ENCODE results near the gene AOX1. TPM values are rescaled to one million over a fixed set of nuclear protein-coding genes. Genes with fewer than 3 reads are reported as not detected.

AOX1 gene
- total RNA-seq, 4 donors from 2014 or later: 13.8 to 52.6 (median 33.8) TPM

DNA sequence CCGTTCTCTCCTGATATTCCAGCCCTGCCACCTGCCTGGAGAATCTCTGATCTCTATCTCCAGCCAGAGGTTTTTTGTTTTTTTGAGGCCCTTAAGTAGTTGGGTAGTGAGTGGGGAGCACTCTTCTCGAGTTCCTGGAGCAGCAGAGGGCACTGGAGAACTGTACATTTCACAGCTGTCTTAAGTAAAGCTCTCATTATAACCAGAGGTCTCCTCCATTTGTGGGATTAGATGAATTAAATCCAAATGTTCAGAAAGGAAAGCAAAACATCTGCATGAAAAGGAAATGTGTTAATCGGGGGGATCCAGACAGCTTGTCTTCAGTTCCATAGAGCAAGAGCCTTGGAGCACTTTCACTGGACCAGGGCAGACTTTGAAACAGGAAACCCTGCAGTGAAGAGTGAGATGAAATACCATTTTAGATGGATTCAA, 32.8 kb downstream of the AOX1 start:
- no peaks in the 10 kb centered on the region for H3K9me3 ChIP-seq
- no peak overlapping the region for H3K27ac ChIP-seq
- no peaks in the 10 kb centered on the region for H3K36me3 ChIP-seq
- H3K4me3 ChIP-seq: no peak overlapping the region
- no peaks in the 10 kb centered on the region for H3K4me1 ChIP-seq
- H3K27me3 ChIP-seq: no peaks in the 10 kb centered on the region
- intact Hi-C loops (cut with DNase I; ENCODE audit: low total_unique reads): no loop called here
- no peak for TF ChIP-seq POLR2A (IDR thresholded peaks at IDR 0.05)
- DNase-seq: no peak

DNA sequence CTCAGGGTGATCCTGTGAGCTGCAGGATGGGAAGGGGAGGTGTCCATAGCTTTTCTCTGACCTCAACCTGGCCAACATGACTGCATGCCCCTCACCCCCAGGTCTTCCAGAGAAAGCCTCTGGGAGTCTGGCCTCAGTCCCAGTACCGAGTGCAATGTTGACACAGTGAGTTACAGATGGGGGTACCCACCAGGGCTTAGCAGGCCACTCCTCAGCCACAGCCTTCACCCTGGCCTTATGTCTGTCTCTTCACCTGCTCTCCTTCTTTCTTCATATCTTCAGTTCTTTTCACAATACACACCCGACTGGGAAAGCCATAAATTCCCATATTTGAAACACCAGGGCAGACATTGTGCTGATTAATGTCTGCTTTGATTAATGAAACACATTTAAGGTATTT, 33.5 kb downstream of the AOX1 start:
- DNase-seq: no peak
- Histone ChIP-seq H3K9me3 (no peaks in the 10 kb centered on the region), H3K27me3 (no peaks in the 10 kb centered on the region), H3K27ac (no peak overlapping the region), H3K4me1 (no peaks in the 10 kb centered on the region), H3K4me3 (no peak overlapping the region), H3K36me3 (no peaks in the 10 kb centered on the region)
- no peak for TF ChIP-seq POLR2A (IDR thresholded peaks at IDR 0.05)
- TF ChIP-seq, protein P1, sequence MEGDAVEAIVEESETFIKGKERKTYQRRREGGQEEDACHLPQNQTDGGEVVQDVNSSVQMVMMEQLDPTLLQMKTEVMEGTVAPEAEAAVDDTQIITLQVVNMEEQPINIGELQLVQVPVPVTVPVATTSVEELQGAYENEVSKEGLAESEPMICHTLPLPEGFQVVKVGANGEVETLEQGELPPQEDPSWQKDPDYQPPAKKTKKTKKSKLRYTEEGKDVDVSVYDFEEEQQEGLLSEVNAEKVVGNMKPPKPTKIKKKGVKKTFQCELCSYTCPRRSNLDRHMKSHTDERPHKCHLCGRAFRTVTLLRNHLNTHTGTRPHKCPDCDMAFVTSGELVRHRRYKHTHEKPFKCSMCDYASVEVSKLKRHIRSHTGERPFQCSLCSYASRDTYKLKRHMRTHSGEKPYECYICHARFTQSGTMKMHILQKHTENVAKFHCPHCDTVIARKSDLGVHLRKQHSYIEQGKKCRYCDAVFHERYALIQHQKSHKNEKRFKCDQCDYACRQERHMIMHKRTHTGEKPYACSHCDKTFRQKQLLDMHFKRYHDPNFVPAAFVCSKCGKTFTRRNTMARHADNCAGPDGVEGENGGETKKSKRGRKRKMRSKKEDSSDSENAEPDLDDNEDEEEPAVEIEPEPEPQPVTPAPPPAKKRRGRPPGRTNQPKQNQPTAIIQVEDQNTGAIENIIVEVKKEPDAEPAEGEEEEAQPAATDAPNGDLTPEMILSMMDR (IDR thresholded peaks at IDR 0.05): no peak
- intact Hi-C loops (cut with DNase I; ENCODE audit: low total_unique reads): no loop called here

DNA sequence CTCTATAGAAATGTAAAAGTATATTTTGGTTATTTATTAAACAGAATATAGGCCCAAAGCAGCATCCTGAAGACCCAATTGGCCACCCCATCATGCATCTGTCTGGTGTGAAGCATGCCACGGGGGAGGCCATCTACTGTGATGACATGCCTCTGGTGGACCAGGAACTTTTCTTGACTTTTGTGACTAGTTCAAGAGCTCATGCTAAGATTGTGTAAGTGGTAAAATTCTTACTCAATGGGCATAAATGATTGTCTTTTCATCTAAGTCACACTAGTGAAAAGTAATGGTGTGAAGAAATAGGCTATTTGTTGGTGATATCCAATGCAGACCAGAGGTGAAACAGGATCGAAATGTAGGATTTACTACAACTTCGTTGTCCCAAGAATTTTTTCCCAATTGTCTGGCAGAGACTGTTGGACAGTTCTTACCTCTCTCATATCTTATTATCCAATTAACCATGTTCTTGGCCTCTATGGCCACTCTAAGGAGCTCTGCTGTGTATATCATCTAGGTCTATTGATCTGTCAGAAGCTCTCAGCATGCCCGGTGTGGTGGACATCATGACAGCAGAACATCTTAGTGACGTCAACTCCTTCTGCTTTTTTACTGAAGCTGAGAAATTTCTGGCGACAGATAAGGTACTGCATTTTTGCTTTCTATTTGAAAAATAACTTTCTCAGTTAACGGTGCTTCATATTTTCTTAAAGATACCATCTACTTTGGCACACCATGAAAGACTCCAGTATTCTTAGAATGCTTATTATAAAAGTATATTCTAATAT, 35.0 kb downstream of the AOX1 start:
- H3K4me3 ChIP-seq: no peak overlapping the region
- no peaks in the 10 kb centered on the region for H3K4me1 ChIP-seq
- intact Hi-C loops (cut with DNase I; ENCODE audit: low total_unique reads): no loop called here
- no peak for TF ChIP-seq POLR2A (IDR thresholded peaks at IDR 0.05)
- TF ChIP-seq, protein P1 (IDR thresholded peaks at IDR 0.05): no peak
- H3K27ac ChIP-seq: no peak overlapping the region
- no peaks in the 10 kb centered on the region for H3K9me3 ChIP-seq
- no peaks in the 10 kb centered on the region for H3K27me3 ChIP-seq
- H3K36me3 ChIP-seq: no peaks in the 10 kb centered on the region
- DNase-seq: no peak

DNA sequence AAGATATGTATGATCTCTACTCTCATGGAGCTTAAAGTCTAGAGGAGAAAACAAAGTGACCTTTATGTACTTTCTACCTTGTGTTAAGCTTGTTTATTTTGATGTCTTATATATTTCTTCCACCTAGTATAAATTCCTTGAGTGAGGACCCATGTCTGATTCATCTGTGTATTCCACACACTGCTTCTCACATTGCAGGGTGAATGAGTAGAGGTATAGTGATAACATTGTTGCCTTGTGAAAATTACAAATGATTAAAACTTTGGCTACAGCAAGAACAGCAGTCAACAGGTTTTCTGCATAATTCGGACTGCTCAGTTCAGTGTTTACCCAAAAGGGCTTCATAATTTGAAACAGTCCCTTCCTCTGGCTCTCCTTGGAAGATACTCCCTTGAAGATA, 36.3 kb downstream of the AOX1 start:
- Histone ChIP-seq H3K4me1 (no peaks in the 10 kb centered on the region), H3K4me3 (no peak overlapping the region), H3K36me3 (no peaks in the 10 kb centered on the region), H3K27me3 (no peaks in the 10 kb centered on the region), H3K27ac (no peak overlapping the region), H3K9me3 (no peaks in the 10 kb centered on the region)
- TF ChIP-seq, protein P1 (IDR thresholded peaks at IDR 0.05): no peak
- no peak for TF ChIP-seq POLR2A (IDR thresholded peaks at IDR 0.05)
- intact Hi-C loops (cut with DNase I; ENCODE audit: low total_unique reads): no loop called here
- DNase-seq: no peak

DNA sequence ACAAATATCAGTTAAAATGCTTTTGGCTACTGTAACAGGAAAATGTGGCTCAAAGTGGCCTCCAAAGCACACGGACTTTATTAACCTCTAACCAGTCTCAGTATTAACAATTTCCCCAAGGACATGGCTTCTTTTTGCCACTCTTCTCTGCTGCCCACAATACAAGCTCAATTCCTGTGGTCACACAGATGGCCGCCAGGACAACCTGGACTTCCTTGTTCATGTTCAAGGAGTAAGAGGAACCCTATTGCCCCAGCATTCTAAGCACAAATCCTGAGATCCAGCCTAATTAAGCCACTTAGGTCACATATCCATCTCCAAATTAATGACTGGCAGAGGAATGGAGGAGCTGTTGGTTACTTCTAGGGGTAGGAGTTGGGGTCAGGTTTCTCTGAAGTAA, 38.2 kb downstream of the AOX1 start:
- H3K9me3 ChIP-seq: no peaks in the 10 kb centered on the region
- intact Hi-C loops (cut with DNase I; ENCODE audit: low total_unique reads): no loop called here
- no peaks in the 10 kb centered on the region for H3K4me1 ChIP-seq
- H3K36me3 ChIP-seq: no peaks in the 10 kb centered on the region
- TF ChIP-seq, protein P1 (IDR thresholded peaks at IDR 0.05): no peak
- TF ChIP-seq POLR2A (IDR thresholded peaks at IDR 0.05): no peak
- no peak overlapping the region for H3K27ac ChIP-seq
- H3K27me3 ChIP-seq: no peaks in the 10 kb centered on the region
- no peak overlapping the region for H3K4me3 ChIP-seq
- DNase-seq: no peak

All from uterus (tissue), 4 donors.